Smooth muscle cell (in vitro differentiated cells): ENCODE results near the gene ABHD8. TPM values are rescaled to one million over a fixed set of nuclear protein-coding genes. Genes with fewer than 3 reads are reported as not detected.

Experiments used
- DNase-seq: peaks from one replicate; lab custom pipeline; 2025; ENCODE audit not compliant: unreplicated experiment; lab: John Stamatoyannopoulos, UW
- H2AFZ ChIP-seq: fragments of 200-600 bp; sonication (generic); 2 replicates; pipeline ENCODE4 v1.6.0; 2016; ENCODE audit warnings: antibody characterized with exemption, low read depth, mild to moderate bottlenecking
- H3F3A ChIP-seq: fragments of 200-600 bp; sonication (generic); 2 replicates; pipeline ENCODE4 v1.6.0; 2017; ENCODE audit warnings: antibody characterized with exemption, low read depth
- H3K27ac ChIP-seq: fragments of 200-600 bp; sonication (generic); 2 replicates; pipeline ENCODE4 v1.5.1; 2016; ENCODE audit warnings: low read depth, mild to moderate bottlenecking
- H3K27me3 ChIP-seq: fragments of 200-600 bp; sonication (generic); 2 replicates; pipeline ENCODE4 v1.6.1; 2016; ENCODE audit warnings: low read depth, mild to moderate bottlenecking
- H3K36me3 ChIP-seq: fragments of 200-600 bp; sonication (generic); 2 replicates; pipeline ENCODE4 v1.5.1; 2016; ENCODE audit warnings: low read depth
- H3K4me1 ChIP-seq: fragments of 200-600 bp; sonication (generic); 2 replicates; pipeline ENCODE4 v1.5.1; 2016; ENCODE audit warnings: low read depth
- H3K4me2 ChIP-seq: fragments of 200-600 bp; sonication (generic); 2 replicates; pipeline ENCODE4 v1.6.0; 2016; ENCODE audit warnings: mild to moderate bottlenecking
- H3K4me3 ChIP-seq: fragments of 200-600 bp; sonication (generic); 2 replicates; pipeline ENCODE4 v1.5.1; 2016; ENCODE audit warnings: mild to moderate bottlenecking
- H3K79me2 ChIP-seq: fragments of 200-600 bp; sonication (generic); 2 replicates; pipeline ENCODE4 v1.6.0; 2016; ENCODE audit warnings: low read depth, mild to moderate bottlenecking
- H3K9ac ChIP-seq: fragments of 200-600 bp; sonication (generic); 2 replicates; pipeline ENCODE4 v1.6.0; 2016; ENCODE audit warnings: low read depth
- H3K9me3 ChIP-seq: fragments of 200-600 bp; sonication (generic); replicated peaks from 2 replicates; pipeline ENCODE4 v1.5.1; 2016; ENCODE audit warnings: low read depth
- H4K20me1 ChIP-seq: fragments of 200-600 bp; sonication (generic); 2 replicates; pipeline ENCODE4 v1.6.0; 2016; ENCODE audit warnings: low read depth
- CTCF ChIP-seq: fragments of 200-600 bp; sonication (generic); IDR thresholded peaks from 2 replicates; pipeline ENCODE4 v1.5.1; 2017; ENCODE audit warnings: borderline replicate concordance, mild to moderate bottlenecking, antibody characterized with exemption; ENCODE audit not compliant: insufficient read depth, poor library complexity, severe bottlenecking
- WGBS: methylation state at CpG from one replicate; pipeline ENCODE4 v1.1.7; 2016; ENCODE audit warnings: low lambda C conversion rate; 5-methylcytosine and 5-hydroxymethylcytosine counted together
- polyA plus RNA-seq: library from polyadenylated mRNA; unstranded; fragments of >200 nt; fragmentation: Nextera tagmentation; extraction: Ambion mirVana; gene quantifications from 2 replicates; pipeline ENCODE4 v1.2.1, GENCODE V29; 2016
- total RNA-seq: library from RNA; depleted of rRNA; stranded (reverse); fragments of >200 nt; gene quantifications from 2 replicates; pipeline ENCODE4 v1.2.3, GENCODE V29; 2014

Gene ABHD8
- total and polyA plus RNA-seq, 2 experiments from 2014 or later, result 9.2 to 15.1 TPM

GRCh38 chr19:17326595-17326966 lies 23.4 kb upstream of the ABHD8 start:
- no peak overlapping the region for H2AFZ ChIP-seq
- DNase-seq, result no peak

GRCh38 chr19:17325881-17326594 lies 22.8 kb upstream of the ABHD8 start:
- Histone ChIP-seq H3K27ac (no peak overlapping the region), H2AFZ (no peak overlapping the region), H3K9me3 (no peaks in the 10 kb centered on the region), H4K20me1 (peaks cover 23% of the 10 kb centered on the region), H3K9ac (no peak overlapping the region), H3F3A (peaks cover 5% of the 10 kb centered on the region), H3K4me3 (no peak overlapping the region), H3K4me1 (peaks cover 20% of the 10 kb centered on the region), H3K36me3 (no peaks in the 10 kb centered on the region), H3K79me2 (no peaks in the 10 kb centered on the region), H3K4me2 (no peak overlapping the region), H3K27me3 (peaks cover 24% of the 10 kb centered on the region)
- TF ChIP-seq CTCF, result no peak
- no peak for DNase-seq
- WGBS, result 92% methylated on average over 17 of the region's 17 CpGs

More at GRCh38 chr19:17326595-17326966, 23.4 kb upstream of the ABHD8 start:
- TF ChIP-seq CTCF, result no peak
- H3K9ac ChIP-seq, result no peak overlapping the region
- H3K79me2 ChIP-seq, result no peaks in the 10 kb centered on the region
- peaks cover 24% of the 10 kb centered on the region for H3K27me3 ChIP-seq
- no peaks in the 10 kb centered on the region for H3K9me3 ChIP-seq
- H3F3A ChIP-seq, result peaks cover 5% of the 10 kb centered on the region
- H3K27ac ChIP-seq, result no peak overlapping the region
- 73% methylated on average over 11 of the region's 11 CpGs for WGBS
- no peaks in the 10 kb centered on the region for H3K36me3 ChIP-seq
- peaks cover 20% of the 10 kb centered on the region for H3K4me1 ChIP-seq
- H3K4me3 ChIP-seq, result no peak overlapping the region
- no peak overlapping the region for H3K4me2 ChIP-seq
- peaks cover 23% of the 10 kb centered on the region for H4K20me1 ChIP-seq

GRCh38 chr19:17325133-17325532 lies 21.9 kb upstream of the ABHD8 start:
- Histone ChIP-seq H3K9me3 (no peaks in the 10 kb centered on the region), H3K27ac (no peak overlapping the region), H3F3A (peaks cover 5% of the 10 kb centered on the region), H4K20me1 (peaks cover 21% of the 10 kb centered on the region), H3K79me2 (no peaks in the 10 kb centered on the region), H3K4me1 (peaks cover 20% of the 10 kb centered on the region), H3K27me3 (peaks cover 17% of the 10 kb centered on the region), H2AFZ (no peak overlapping the region), H3K4me3 (no peak overlapping the region), H3K4me2 (no peak overlapping the region), H3K9ac (no peak overlapping the region), H3K36me3 (no peaks in the 10 kb centered on the region)
- 99% methylated on average over 20 of the region's 20 CpGs for WGBS
- no peak for DNase-seq
- no peak for TF ChIP-seq CTCF
